OCI-LY1 (cell line): ENCODE measurements around the gene VAMP5.
"Not testable (repeated sequence)": the region's sequence is repeated elsewhere in the genome, so short reads cannot be mapped to it uniquely, and the experiment has no call there.

ENCODE experiments used
- H2AFZ ChIP-seq: fragments of 200-600 bp; sonication (generic), shearing (Covaris generic); 2 replicates; pipeline ENCODE4 v1.6.0; 2014; ENCODE audit warnings: antibody characterized with exemption, mild to moderate bottlenecking, low read length
- H3F3A ChIP-seq: fragments of 200-600 bp; sonication (generic), shearing (Covaris generic); 2 replicates; pipeline ENCODE4 v1.6.0; 2014; ENCODE audit warnings: mild to moderate bottlenecking, antibody characterized with exemption, low read length, moderate library complexity; ENCODE audit not compliant: insufficient read depth
- H3K27ac ChIP-seq: fragments of 200-600 bp; sonication (generic); 2 replicates; pipeline ENCODE4 v1.5.1; 2014; ENCODE audit warnings: low read length, mixed run types, mild to moderate bottlenecking, low read depth; ENCODE audit not compliant: poor library complexity, severe bottlenecking
- H3K27me3 ChIP-seq: fragments of 200-600 bp; sonication (generic); 2 replicates; pipeline ENCODE4 v1.6.0; 2014; ENCODE audit warnings: antibody characterized with exemption, mild to moderate bottlenecking, low read length, moderate library complexity; ENCODE audit not compliant: insufficient read depth
- H3K36me3 ChIP-seq: fragments of 200-600 bp; sonication (generic); 2 replicates; pipeline ENCODE4 v1.6.1; 2014; ENCODE audit warnings: mild to moderate bottlenecking, antibody characterized with exemption, low read length, moderate library complexity, mixed read lengths; ENCODE audit not compliant: insufficient read depth
- H3K4me1 ChIP-seq: fragments of 200-600 bp; sonication (generic); 2 replicates; pipeline ENCODE4 v1.5.1; 2014; ENCODE audit warnings: mild to moderate bottlenecking, low read length, moderate library complexity; ENCODE audit not compliant: insufficient read depth, severe bottlenecking
- H3K4me2 ChIP-seq: fragments of 200-600 bp; sonication (generic), shearing (Covaris generic); 2 replicates; pipeline ENCODE4 v1.6.1; 2014; ENCODE audit warnings: low read length
- H3K4me3 ChIP-seq: fragments of 200-600 bp; sonication (generic); 2 replicates; pipeline ENCODE4 v1.5.1; 2014; ENCODE audit warnings: low read length, low read depth, mild to moderate bottlenecking, mixed read lengths; ENCODE audit not compliant: poor library complexity, severe bottlenecking
- H3K79me2 ChIP-seq: fragments of 200-600 bp; shearing (Covaris generic); 2 replicates; pipeline ENCODE4 v1.6.1; 2016; ENCODE audit warnings: mixed run types, low read length, mixed read lengths; ENCODE audit not compliant: insufficient read depth
- H3K9ac ChIP-seq: fragments of 200-600 bp; sonication (generic), shearing (Covaris generic); 2 replicates; pipeline ENCODE4 v1.6.1; 2014; ENCODE audit warnings: mild to moderate bottlenecking, low read length, mixed read lengths
- H3K9me2 ChIP-seq: fragments of 200-600 bp; sonication (generic), shearing (Covaris generic); 2 replicates; pipeline ENCODE4 v1.6.1; 2014; ENCODE audit warnings: low read depth, mild to moderate bottlenecking, low read length, mixed read lengths
- H3K9me3 ChIP-seq: fragments of 200-600 bp; shearing (Covaris generic); 2 replicates; pipeline ENCODE4 v1.6.1; 2014; ENCODE audit warnings: low read length, mixed read lengths
- H4K20me1 ChIP-seq: fragments of 200-600 bp; sonication (generic), shearing (Covaris generic); 2 replicates; pipeline ENCODE4 v1.6.0; 2016; ENCODE audit warnings: mild to moderate bottlenecking, low read length; ENCODE audit not compliant: insufficient read depth
- EZH2 ChIP-seq: fragments of 200-600 bp; sonication (generic), shearing (Covaris generic); IDR thresholded peaks from 2 replicates; pipeline ENCODE4 v1.8.0; 2017; ENCODE audit warnings: borderline replicate concordance, mixed run types, mild to moderate bottlenecking, antibody characterized with exemption, low read length, moderate library complexity, mixed read lengths
- TF ChIP-seq, protein P1 (sequence below): fragments of 200-600 bp; sonication (generic), shearing (Covaris generic); IDR thresholded peaks from 2 replicates; pipeline ENCODE4 v1.5.1; 2017; ENCODE audit warnings: mild to moderate bottlenecking, antibody characterized with exemption, low read length, moderate library complexity, mixed read lengths

VAMP5 gene

DNA sequence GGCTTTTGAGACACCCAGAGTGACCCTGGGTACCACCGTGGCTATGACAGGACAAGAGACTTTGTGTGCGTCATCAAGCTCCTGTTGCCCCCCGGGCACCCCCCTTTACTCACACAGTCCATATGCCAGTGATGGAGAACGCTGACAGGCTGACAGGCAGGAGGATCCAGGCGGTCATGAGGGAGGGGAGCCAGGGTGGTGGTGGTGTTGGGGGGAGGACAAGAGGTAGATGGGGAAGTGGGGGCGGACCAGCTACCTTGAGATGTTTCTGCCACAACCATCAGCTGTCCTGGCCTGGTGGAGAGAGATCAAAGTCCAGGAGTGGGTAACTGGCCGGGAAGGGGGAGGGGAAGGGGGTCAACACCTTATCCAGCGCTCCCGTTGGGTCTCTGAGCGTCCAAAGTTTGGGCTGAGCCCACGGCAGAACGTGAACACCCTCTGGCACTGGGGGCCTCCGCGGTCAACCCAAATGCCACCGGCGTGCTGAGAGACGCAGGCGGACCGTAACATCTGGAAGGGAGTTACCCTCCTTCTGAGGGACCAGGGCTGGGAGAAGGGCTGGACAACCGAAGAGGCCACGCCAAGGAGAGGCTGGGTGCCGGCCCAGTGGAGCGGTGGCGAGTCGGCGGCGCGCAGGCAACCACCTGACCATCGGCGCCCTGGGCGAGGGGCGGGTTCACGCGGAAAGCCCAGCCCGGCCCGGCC is 17.7 kb downstream of the VAMP5 start:
- no peaks in the 10 kb centered on the region for H3K27me3 ChIP-seq
- peak overlapping the region; percentile 70; the same call in 1 of the 2 replicates for H3K9ac ChIP-seq
- peaks cover 11% of the 10 kb centered on the region for H3K4me1 ChIP-seq
- no peak overlapping the region for H2AFZ ChIP-seq
- H3K4me3 ChIP-seq, result peak overlapping the region; percentile 89
- no peaks in the 10 kb centered on the region for H3K9me3 ChIP-seq
- no peaks in the 10 kb centered on the region for H3K9me2 ChIP-seq
- no peaks in the 10 kb centered on the region for H3K79me2 ChIP-seq
- H3F3A ChIP-seq, result no peaks in the 10 kb centered on the region
- peak overlapping the region; percentile 99 for H3K4me2 ChIP-seq
- H3K36me3 ChIP-seq, result peaks cover 12% of the 10 kb centered on the region
- no peak overlapping the region for H3K27ac ChIP-seq
- H4K20me1 ChIP-seq, result no peaks in the 10 kb centered on the region
- TF ChIP-seq, protein P1, sequence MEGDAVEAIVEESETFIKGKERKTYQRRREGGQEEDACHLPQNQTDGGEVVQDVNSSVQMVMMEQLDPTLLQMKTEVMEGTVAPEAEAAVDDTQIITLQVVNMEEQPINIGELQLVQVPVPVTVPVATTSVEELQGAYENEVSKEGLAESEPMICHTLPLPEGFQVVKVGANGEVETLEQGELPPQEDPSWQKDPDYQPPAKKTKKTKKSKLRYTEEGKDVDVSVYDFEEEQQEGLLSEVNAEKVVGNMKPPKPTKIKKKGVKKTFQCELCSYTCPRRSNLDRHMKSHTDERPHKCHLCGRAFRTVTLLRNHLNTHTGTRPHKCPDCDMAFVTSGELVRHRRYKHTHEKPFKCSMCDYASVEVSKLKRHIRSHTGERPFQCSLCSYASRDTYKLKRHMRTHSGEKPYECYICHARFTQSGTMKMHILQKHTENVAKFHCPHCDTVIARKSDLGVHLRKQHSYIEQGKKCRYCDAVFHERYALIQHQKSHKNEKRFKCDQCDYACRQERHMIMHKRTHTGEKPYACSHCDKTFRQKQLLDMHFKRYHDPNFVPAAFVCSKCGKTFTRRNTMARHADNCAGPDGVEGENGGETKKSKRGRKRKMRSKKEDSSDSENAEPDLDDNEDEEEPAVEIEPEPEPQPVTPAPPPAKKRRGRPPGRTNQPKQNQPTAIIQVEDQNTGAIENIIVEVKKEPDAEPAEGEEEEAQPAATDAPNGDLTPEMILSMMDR, result no peak
- TF ChIP-seq EZH2, result no peak

DNA sequence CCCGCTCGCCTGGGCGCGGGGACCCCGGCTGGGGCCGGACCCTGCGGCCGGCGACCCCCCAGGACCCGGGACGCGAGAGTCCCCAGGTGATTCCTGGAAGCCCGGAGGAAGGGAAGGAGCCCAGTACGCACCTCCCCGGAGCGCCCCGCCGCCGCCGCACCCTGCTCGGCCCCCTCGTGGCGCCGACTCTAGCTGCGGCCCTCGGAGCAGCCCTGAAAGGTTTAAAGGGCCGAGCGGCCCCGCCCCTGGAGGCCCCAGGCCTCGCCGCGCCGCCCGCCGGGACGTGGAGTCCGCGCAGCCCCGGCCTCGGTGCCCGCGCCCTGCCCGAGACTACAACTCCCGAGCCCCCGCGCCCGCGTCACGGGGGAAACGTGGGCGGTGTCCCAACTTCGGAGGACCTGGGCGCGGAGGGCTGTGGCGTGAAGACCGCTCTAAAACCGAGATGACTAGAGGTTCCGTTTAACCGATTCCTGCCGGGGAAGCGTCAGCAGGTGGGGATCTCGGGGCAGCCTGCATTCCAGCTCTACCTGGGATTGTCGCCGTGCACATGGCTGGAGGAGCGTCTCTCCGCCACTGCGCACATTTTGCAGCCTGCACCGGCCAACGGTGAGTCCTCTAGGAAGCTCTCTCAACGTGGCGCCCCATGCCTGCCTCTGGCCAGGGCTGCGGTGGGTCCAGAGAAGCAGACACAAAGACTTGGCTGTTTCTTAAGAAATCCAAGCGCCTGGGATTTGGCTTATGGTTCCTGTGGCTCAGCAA is 18.4 kb downstream of the VAMP5 start, which contains the start of gene TMEM150A:
TMEM150A (minus strand) TSS at position 223 of the 759 bp plus-strand sequence. CDS start 750 bp downstream, outside the sequence.
- Histone ChIP-seq H3K9ac (peak within 1 kb of the TSS; percentile 70), H3K4me1 (peaks cover 11% of the 10 kb centered on the region), H3K4me3 (peak within 1 kb of the TSS; percentile 89), H3K27me3 (no peaks in the 10 kb centered on the region), H2AFZ (0 out of 2 replicates have a peak within 1 kb of the TSS, but pooled peaks have one; percentile 10), H3K36me3 (peaks cover 13% of the 10 kb centered on the region), H3K9me2 (no peaks in the 10 kb centered on the region), H3F3A (no peaks in the 10 kb centered on the region), H3K27ac (no peak within 1 kb of the TSS), H3K9me3 (no peaks in the 10 kb centered on the region), H3K4me2 (peak within 1 kb of the TSS; percentile 99), H3K79me2 (no peaks in the 10 kb centered on the region), H4K20me1 (no peaks in the 10 kb centered on the region)
- TF ChIP-seq, protein P1, result no peak; the same call in 1 of the 2 replicates
- no peak for TF ChIP-seq EZH2

DNA sequence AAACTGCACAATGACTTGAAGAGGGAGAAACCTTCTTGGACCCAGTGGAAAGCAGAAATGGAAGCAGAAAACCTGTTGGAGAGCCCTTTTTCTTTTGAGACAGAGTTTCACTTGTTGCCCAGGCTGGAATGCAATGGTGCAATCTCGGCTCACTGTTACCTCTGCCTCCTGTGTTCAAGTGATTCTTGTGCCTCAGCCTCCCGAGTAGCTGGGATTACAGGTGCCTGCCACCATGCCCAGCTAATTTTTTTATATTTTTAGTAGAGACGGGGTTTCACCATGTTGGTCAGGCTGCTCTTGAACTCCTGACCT is 19.9 kb downstream of the VAMP5 start:
- not testable (repeated sequence) for H3K9me2 ChIP-seq, H3K9ac ChIP-seq, H3K79me2 ChIP-seq, H2AFZ ChIP-seq, H3K27me3 ChIP-seq, H3K4me2 ChIP-seq, H4K20me1 ChIP-seq, H3K4me3 ChIP-seq, H3K27ac ChIP-seq, H3F3A ChIP-seq, H3K9me3 ChIP-seq
- Histone ChIP-seq H3K4me1 (peaks cover 11% of the 10 kb centered on the region), H3K36me3 (peaks cover 26% of the 10 kb centered on the region)
